Sigmoid colon (tissue), 4 donors: ENCODE data around the gene SYT5.

Source experiments
- CTCF ChIP-seq, 4 experiments: fragments of 450-650 bp in 3 of 4; fragments of 200-600 bp in 1 of 4; IDR thresholded peaks; one replicate each; pipeline ENCODE4 v1.5.1; 2016 to 2019; ENCODE audit warnings: antibody characterized with exemption in 4 of 4, mild to moderate bottlenecking in 3 of 4, moderate library complexity in 2 of 4
- EP300 ChIP-seq, 4 donors: sonication (generic); formaldehyde crosslinking; IDR thresholded peaks; one replicate each; pipeline ENCODE4 v1.6.1; 2017; ENCODE audit warnings: antibody characterized with exemption in 4 of 4

GRCh38 chr19:55226788-55227187 is 46.7 kb upstream of the SYT5 start:
- no peak for TF ChIP-seq CTCF (IDR thresholded peaks at IDR 0.05)
- no peak for TF ChIP-seq EP300 (IDR thresholded peaks at IDR 0.05)
